Astrocyte (in vitro differentiated cells and primary cell): ENCODE data around the gene THAP6.
"Not testable (repeated sequence)": the region's sequence is repeated elsewhere in the genome, so short reads cannot be mapped to it uniquely, and the experiment has no call there.

Experiments
- EZH2 ChIP-seq: IDR thresholded peaks from 2 replicates; pipeline ENCODE4 v1.6.1; 2012; ENCODE audit warnings: mild to moderate bottlenecking, low read length, inconsistent platforms; ENCODE audit not compliant: insufficient read depth
- TF ChIP-seq, protein P1 (sequence below): IDR thresholded peaks from 2 replicates; pipeline ENCODE4 v1.5.1; 2011; ENCODE audit warnings: low read depth, mild to moderate bottlenecking, inconsistent platforms, low read length, moderate library complexity; ENCODE audit not compliant: insufficient read depth

DNA sequence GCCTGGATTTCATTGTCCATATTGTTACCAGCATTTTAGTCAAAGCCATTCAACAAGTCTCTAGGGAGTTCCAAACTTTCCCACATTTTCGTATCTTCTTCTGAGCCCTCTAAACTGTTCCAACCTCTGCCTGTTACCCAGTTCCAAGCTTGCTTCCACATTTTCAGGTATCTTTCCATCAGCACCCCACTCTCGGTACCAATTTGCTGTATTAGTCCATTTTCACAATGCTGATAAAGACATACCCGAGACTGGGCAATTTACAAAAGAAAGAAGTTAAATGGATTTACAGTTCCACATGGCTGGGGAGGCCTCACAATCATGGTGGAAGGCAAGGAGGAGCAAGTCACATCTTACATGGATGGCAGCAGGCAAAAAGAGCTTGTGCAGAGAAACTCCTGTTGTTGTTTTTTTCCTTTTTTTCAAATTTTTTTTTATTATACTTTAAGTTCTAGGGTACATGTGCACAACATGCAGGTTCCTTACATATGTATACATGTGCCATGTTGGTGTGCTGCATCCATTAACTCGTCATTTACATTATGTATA, 19.1 kb downstream of the THAP6 start:
- TF ChIP-seq, protein P1, sequence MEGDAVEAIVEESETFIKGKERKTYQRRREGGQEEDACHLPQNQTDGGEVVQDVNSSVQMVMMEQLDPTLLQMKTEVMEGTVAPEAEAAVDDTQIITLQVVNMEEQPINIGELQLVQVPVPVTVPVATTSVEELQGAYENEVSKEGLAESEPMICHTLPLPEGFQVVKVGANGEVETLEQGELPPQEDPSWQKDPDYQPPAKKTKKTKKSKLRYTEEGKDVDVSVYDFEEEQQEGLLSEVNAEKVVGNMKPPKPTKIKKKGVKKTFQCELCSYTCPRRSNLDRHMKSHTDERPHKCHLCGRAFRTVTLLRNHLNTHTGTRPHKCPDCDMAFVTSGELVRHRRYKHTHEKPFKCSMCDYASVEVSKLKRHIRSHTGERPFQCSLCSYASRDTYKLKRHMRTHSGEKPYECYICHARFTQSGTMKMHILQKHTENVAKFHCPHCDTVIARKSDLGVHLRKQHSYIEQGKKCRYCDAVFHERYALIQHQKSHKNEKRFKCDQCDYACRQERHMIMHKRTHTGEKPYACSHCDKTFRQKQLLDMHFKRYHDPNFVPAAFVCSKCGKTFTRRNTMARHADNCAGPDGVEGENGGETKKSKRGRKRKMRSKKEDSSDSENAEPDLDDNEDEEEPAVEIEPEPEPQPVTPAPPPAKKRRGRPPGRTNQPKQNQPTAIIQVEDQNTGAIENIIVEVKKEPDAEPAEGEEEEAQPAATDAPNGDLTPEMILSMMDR: not testable (repeated sequence)
- not testable (repeated sequence) for TF ChIP-seq EZH2
